22Rv1 (cell line): Measurements from ENCODE around the gene GDPD1.

Experiments
- H3K27ac ChIP-seq: fragments of 450-650 bp; 2 replicates; pipeline ENCODE4 v1.5.1; 2017
- ZFX ChIP-seq: fragments of 450-650 bp; IDR thresholded peaks from 2 replicates; pipeline ENCODE4 v1.6.1; 2017; ENCODE audit warnings: antibody characterized with exemption, borderline replicate concordance
- TF ChIP-seq, protein P1 (sequence below): fragments of 450-650 bp; IDR thresholded peaks from 2 replicates; pipeline ENCODE4 v1.5.1; 2017; ENCODE audit warnings: mild to moderate bottlenecking

Gene GDPD1

GRCh38 chr17:59278406-59278805 is 58.1 kb downstream of the GDPD1 start:
- no peak overlapping the region for H3K27ac ChIP-seq
- TF ChIP-seq, protein P1, sequence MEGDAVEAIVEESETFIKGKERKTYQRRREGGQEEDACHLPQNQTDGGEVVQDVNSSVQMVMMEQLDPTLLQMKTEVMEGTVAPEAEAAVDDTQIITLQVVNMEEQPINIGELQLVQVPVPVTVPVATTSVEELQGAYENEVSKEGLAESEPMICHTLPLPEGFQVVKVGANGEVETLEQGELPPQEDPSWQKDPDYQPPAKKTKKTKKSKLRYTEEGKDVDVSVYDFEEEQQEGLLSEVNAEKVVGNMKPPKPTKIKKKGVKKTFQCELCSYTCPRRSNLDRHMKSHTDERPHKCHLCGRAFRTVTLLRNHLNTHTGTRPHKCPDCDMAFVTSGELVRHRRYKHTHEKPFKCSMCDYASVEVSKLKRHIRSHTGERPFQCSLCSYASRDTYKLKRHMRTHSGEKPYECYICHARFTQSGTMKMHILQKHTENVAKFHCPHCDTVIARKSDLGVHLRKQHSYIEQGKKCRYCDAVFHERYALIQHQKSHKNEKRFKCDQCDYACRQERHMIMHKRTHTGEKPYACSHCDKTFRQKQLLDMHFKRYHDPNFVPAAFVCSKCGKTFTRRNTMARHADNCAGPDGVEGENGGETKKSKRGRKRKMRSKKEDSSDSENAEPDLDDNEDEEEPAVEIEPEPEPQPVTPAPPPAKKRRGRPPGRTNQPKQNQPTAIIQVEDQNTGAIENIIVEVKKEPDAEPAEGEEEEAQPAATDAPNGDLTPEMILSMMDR = no peak
- no peak for TF ChIP-seq ZFX

GRCh38 chr17:59284317-59284716 is 64.0 kb downstream of the GDPD1 start:
- TF ChIP-seq ZFX = no peak
- TF ChIP-seq, protein P1 = no peak
- no peak overlapping the region for H3K27ac ChIP-seq

- TF ChIP-seq, protein P1 = no peak
- H3K27ac ChIP-seq = no peak overlapping the region
Measured at GRCh38 chr17:59287452-59287851, 67.1 kb downstream of the GDPD1 start.

- TF ChIP-seq ZFX = no peak
- TF ChIP-seq, protein P1 = no peak
- H3K27ac ChIP-seq = no peak overlapping the region
Measured at GRCh38 chr17:59287891-59288290, 67.6 kb downstream of the GDPD1 start.

- peak overlapping the region; percentile 85 for H3K27ac ChIP-seq
Measured at GRCh38 chr17:59289981-59290301, 69.6 kb downstream of the GDPD1 start.

DNA sequence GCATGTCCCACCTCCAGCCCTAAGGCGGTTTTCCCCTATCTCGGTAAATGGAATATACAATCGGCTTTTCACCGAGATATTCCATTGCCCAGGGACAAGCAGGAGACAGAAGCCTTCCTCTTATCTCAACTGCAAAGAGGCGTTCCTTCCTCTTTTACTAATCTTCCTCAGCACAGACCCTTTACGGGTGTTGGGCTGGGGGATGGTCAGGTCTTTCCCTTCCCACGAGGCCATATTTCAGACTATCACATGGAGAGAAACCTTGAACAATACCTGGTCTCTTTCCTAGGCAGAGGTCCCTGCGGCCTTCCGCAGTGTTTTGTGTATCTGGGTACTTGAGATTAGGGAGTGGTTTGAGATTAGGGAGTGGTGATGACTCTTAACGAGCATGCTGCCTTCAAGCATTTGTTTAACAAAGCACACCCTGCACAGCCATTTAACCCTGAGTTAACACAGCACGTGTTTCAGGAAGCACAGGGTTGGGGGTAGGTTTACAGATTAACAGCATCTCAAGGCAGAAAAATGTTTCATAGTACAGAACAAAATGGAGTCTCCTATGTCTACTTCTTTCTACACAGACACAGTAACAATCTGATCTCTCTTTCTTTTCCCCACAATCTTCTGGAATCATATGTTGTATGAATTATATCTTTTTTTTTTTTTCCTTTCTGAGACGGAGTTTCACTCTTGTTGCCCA is 70.1 kb downstream of the GDPD1 start:
- peak overlapping the region; percentile 85 for H3K27ac ChIP-seq

More at GRCh38 chr17:59289981-59290301, 69.6 kb downstream of the GDPD1 start:
- TF ChIP-seq ZFX = no peak
- TF ChIP-seq, protein P1 = no peak

- no peak overlapping the region for H3K27ac ChIP-seq
- TF ChIP-seq, protein P1 = no peak
- TF ChIP-seq ZFX = no peak
Measured at GRCh38 chr17:59292174-59292523, 71.8 kb downstream of the GDPD1 start.

DNA sequence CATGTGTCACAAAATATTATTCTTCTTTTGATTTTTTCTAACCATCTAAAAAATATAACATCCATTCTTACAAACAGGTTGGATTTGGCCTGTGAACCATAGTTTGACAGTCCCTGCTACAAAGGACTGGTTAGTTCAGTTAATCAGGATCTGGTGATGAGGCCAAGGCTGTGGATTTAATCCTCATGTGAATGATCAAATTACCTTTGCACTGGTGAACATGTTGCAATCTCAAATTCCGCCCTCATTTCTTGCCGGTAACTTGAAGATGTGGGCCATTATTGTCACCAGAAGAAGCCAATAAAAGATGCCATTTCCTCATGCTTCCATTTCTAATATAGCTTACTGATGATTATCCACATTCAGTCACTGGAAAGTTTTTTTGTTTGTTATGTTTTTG is 75.9 kb downstream of the GDPD1 start:
- TF ChIP-seq, protein P1 = no peak
- peak overlapping the region; percentile 65 for H3K27ac ChIP-seq
